Activated CD8-positive, alpha-beta memory T cell treated with anti-CD3 and anti-CD28 coated beads for 4 hours (primary cell): ENCODE measurements around the gene RIPOR2.
"Not testable (repeated sequence)": the region's sequence is repeated elsewhere in the genome, so short reads cannot be mapped to it uniquely, and the experiment has no call there.

Experiments
- DNase-seq, 2 donors: peaks; one replicate each; pipeline ENCODE4 v3.0.0-alpha.2; 2020; ENCODE audit warnings: low read depth in 2 of 2

RIPOR2 gene

GRCh38 chr6:24763578-24763977 lies 172.2 kb downstream of the RIPOR2 start:
- no peak for DNase-seq

- no peak for DNase-seq
Observed at GRCh38 chr6:24761851-24762250, 173.9 kb downstream of the RIPOR2 start.

- no peak for DNase-seq
Observed at GRCh38 chr6:24761193-24761835, 174.4 kb downstream of the RIPOR2 start.

- DNase-seq: no peak
Observed at GRCh38 chr6:24760210-24760609, 175.6 kb downstream of the RIPOR2 start.

- no peak for DNase-seq
Observed at GRCh38 chr6:24759718-24760117, 176.0 kb downstream of the RIPOR2 start.

GRCh38 chr6:24757611-24758010 lies 178.1 kb downstream of the RIPOR2 start:
- no peak for DNase-seq

GRCh38 chr6:24755279-24755678 lies 180.5 kb downstream of the RIPOR2 start:
- no peak for DNase-seq

GRCh38 chr6:24754378-24754777 lies 181.4 kb downstream of the RIPOR2 start:
- not testable (repeated sequence) for DNase-seq
